ENCODE data around the gene POLR2H. TPM values are rescaled to one million over a fixed set of nuclear protein-coding genes. Genes with fewer than 3 reads are reported as not detected.

The POLR2H gene
- 100 to 1,000 TPM in 1 of 6 donors, 10 to 100 TPM in 5; 41.4 to 235 (median 66.2) TPM for total RNA-seq

GRCh38 chr3:184361532-184361931 lies at the start of gene POLR2H, which contains the start of gene CLCN2:
POLR2H (plus strand) TSS chr3:184361710; CDS start chr3:184363493, 1,783 bp downstream.
CLCN2 (minus strand) TSS chr3:184361605; CDS start chr3:184361479, 126 bp downstream.
- Histone ChIP-seq H3K36me3 (peaks cover 0 to 18% (median 13%) of the 10 kb centered on the region in 4 donors), H3K27me3 (no peaks in the 10 kb centered on the region), H3K4me3 (peak within 1 kb of the TSS; percentile 67 to 96 (median 84)), H3K4me1 (peaks cover 21 to 26% (median 24%) of the 10 kb centered on the region in 4 donors), H3K27ac (peak within 1 kb of the TSS; percentile 96 to 99 (median 98)), H3K9me3 (no peaks in the 10 kb centered on the region)
- ATAC-seq (ENCODE audit: low FRiP score in 2 of 2) = peak; percentile 16 to 78
- WGBS, 2 donors = 0% methylated on average over 1 of the region's 56 CpGs; no CpG with 5 or more reads in 1 of the 2 donors
- TF ChIP-seq POLR2AphosphoS5 (IDR thresholded peaks at IDR 0.05) (peak; percentile 37 to 72), POLR2A (IDR thresholded peaks at IDR 0.05) (peak in 2 of 4 donors; percentile 70 to 72), EP300 (IDR thresholded peaks at IDR 0.05) (no peak)
- TF ChIP-seq, protein P1, sequence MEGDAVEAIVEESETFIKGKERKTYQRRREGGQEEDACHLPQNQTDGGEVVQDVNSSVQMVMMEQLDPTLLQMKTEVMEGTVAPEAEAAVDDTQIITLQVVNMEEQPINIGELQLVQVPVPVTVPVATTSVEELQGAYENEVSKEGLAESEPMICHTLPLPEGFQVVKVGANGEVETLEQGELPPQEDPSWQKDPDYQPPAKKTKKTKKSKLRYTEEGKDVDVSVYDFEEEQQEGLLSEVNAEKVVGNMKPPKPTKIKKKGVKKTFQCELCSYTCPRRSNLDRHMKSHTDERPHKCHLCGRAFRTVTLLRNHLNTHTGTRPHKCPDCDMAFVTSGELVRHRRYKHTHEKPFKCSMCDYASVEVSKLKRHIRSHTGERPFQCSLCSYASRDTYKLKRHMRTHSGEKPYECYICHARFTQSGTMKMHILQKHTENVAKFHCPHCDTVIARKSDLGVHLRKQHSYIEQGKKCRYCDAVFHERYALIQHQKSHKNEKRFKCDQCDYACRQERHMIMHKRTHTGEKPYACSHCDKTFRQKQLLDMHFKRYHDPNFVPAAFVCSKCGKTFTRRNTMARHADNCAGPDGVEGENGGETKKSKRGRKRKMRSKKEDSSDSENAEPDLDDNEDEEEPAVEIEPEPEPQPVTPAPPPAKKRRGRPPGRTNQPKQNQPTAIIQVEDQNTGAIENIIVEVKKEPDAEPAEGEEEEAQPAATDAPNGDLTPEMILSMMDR (IDR thresholded peaks at IDR 0.05) = no peak
- DNase-seq = peak; percentile 61 to 93

- DNase-seq (peak; percentile 95 to 99), ATAC-seq (ENCODE audit: low FRiP score in 2 of 2) (peak; percentile 91 to 95)
- peak within 1 kb of the TSS; percentile 83 to 93 (median 88) for H3K4me3 ChIP-seq
- H3K27me3 ChIP-seq = no peaks in the 10 kb centered on the region
- peak within 1 kb of the TSS; percentile 97 to 98 (median 98) for H3K27ac ChIP-seq
- H3K9me3 ChIP-seq = no peaks in the 10 kb centered on the region
- 0 to 1% methylated on average over 20 to 33 of the region's 40 CpGs for WGBS, 2 donors
- H3K4me1 ChIP-seq = peaks cover 42 to 46% (median 42%) of the 10 kb centered on the region in 4 donors
- peaks cover 0 to 30% (median 19%) of the 10 kb centered on the region in 4 donors for H3K36me3 ChIP-seq
- TF ChIP-seq POLR2A (IDR thresholded peaks at IDR 0.05) = peak in 2 of 4 donors; percentile 22 to 82
- TF ChIP-seq POLR2AphosphoS5 (IDR thresholded peaks at IDR 0.05) = peak; percentile 74 to 77
- TF ChIP-seq, protein P1 (IDR thresholded peaks at IDR 0.05) = no peak
- TF ChIP-seq EP300 (IDR thresholded peaks at IDR 0.05) = peak in 1 of 4 donors; percentile 15
Measured at GRCh38 chr3:184314363-184314699, 47.2 kb upstream of the POLR2H start, which contains the start of gene EIF4G1. EIF4G1 (plus strand) TSS chr3:184314606; CDS start chr3:184315797, 1,191 bp downstream.

- Histone ChIP-seq H3K36me3 (peaks cover 0 to 29% (median 16%) of the 10 kb centered on the region in 4 donors), H3K27me3 (no peaks in the 10 kb centered on the region), H3K4me1 (peaks cover 45 to 52% (median 48%) of the 10 kb centered on the region in 4 donors), H3K4me3 (peak overlapping the region; percentile 83 to 93 (median 88)), H3K27ac (peak overlapping the region; percentile 97 to 98 (median 98)), H3K9me3 (no peaks in the 10 kb centered on the region)
- DNase-seq = peak; percentile 83 to 96
- peak; percentile 80 to 90 for ATAC-seq (ENCODE audit: low FRiP score in 2 of 2)
- TF ChIP-seq, protein P1 (IDR thresholded peaks at IDR 0.05) = no peak
- TF ChIP-seq POLR2A (IDR thresholded peaks at IDR 0.05) (peak in 3 of 4 donors; percentile 1 to 76 (median 67)), POLR2AphosphoS5 (IDR thresholded peaks at IDR 0.05) (peak; percentile 91 to 94), EP300 (IDR thresholded peaks at IDR 0.05) (peak in 2 of 4 donors; percentile 64 to 86)
- 1% methylated on average over 13 of the region's 89 CpGs; no CpG with 5 or more reads in 1 of the 2 donors for WGBS, 2 donors
Measured at GRCh38 chr3:184314700-184315542, 46.6 kb upstream of the POLR2H start.

DNA sequence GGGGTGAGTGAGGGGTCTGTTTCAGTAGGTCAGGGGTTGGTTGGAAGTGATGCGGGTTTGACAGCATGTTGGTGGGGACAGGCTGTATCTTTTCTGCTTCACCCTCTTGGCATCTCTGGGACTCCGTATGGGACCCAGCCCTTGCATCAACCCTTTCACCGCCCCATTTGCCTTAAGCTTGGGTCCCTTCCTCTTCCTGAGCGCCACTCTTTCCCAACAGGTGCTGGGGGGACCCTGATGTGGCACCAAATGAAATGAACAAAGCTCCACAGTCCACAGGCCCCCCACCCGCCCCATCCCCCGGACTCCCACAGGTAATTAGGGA lies 46.0 kb upstream of the POLR2H start:
- TF ChIP-seq POLR2AphosphoS5 (IDR thresholded peaks at IDR 0.05) (no peak), POLR2A (IDR thresholded peaks at IDR 0.05) (no peak), EP300 (IDR thresholded peaks at IDR 0.05) (no peak)
- TF ChIP-seq, protein P1 (IDR thresholded peaks at IDR 0.05) = no peak
- Histone ChIP-seq H3K36me3 (peaks cover 0 to 31% (median 16%) of the 10 kb centered on the region in 4 donors), H3K9me3 (no peaks in the 10 kb centered on the region), H3K4me1 (peaks cover 50 to 58% (median 53%) of the 10 kb centered on the region in 4 donors), H3K27me3 (no peaks in the 10 kb centered on the region), H3K27ac (peak overlapping the region; percentile 97 to 98 (median 98)), H3K4me3 (peak overlapping the region; percentile 83 to 93 (median 88))
- DNase-seq (no peak), ATAC-seq (ENCODE audit: low FRiP score in 2 of 2) (peak in 1 of 2 donors; percentile 2)
- WGBS, 2 donors = 8 to 15% methylated on average over 5 to 6 of the region's 6 CpGs
